CD4-positive, alpha-beta T cell treated with Interleukin-6 at 100 ng/mL for 8 hours (primary cell): ENCODE results near the gene EFCAB14.
"Not testable (repeated sequence)": the region's sequence is repeated elsewhere in the genome, so short reads cannot be mapped to it uniquely, and the experiment has no call there.

Experiments
- DNase-seq: peaks from one replicate; pipeline ENCODE4 v3.0.0-alpha.2; 2020; ENCODE audit warnings: mixed read lengths, low spot score

The EFCAB14 gene

DNA sequence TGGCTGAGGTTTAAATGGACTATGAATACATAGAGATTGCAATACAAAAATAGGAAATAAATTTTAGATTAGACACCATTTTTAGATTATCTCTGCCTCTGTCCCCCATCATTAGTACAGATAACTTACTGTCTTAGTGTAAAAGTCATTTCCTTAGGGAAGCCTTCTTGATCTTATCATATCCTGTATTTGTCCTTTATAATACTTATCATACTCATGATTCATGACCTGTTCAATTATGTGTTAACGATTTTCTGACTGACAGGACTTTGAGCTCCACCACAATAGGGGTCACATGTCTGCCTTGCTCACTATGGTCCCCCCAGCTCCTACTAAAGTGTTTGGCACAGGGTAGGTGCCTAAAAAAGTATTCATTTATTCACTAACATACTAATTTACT, 32.7 kb downstream of the EFCAB14 start:
- no peak for DNase-seq

DNA sequence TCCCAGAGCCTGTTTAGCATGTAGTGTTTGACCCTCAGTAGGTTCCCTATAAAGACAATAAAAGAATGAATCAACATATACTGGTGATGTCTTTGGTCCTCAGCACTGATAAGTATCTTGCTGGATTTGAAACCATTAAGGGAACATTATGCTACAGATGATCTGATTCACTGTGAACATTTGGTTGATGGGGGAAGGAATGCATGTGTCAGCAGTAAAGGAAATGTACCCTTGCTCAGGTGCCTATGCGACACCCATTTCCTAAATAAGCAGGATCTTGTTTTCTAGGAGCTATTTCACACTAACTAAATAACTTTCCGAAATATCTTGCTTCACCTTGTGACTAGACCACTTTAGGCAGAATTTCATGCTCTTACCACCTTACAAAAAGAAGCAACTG, 34.2 kb downstream of the EFCAB14 start:
- DNase-seq = no peak

GRCh38 chr1:46682064-46682463, 36.9 kb downstream of the EFCAB14 start:
- no peak for DNase-seq

DNA sequence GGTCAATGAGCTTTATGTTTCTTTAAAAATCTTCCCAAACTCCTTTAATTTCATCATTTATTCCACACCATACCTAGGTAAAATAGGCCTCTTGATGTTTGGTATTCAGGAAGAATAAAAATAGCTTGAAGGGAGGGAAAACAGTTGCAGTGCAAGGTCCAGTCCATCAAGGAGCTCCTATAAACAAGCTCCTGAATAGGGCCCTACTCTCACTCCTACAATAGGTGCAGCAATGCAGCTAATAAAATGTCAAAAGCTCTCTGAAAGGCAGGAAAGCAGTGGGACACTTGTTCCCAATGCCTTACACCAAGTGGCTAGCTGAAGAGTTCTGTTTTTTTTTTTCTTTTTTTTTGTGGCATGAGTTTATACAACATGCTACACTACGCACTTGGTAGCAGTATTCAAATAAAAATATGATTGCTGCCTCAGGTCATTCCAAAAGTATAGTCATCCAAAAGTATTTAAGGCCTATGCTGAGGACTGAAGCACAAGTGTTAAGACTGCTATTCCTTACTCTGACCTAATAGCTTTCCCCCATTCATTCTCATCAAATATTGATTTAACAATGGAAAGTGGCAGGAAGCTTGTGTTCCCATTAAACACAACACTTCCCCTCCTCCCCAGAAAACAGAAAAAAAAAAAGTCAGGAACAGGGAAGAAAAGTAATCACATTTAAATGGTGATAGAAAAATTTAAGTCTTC, 37.4 kb downstream of the EFCAB14 start:
- no peak for DNase-seq

DNA sequence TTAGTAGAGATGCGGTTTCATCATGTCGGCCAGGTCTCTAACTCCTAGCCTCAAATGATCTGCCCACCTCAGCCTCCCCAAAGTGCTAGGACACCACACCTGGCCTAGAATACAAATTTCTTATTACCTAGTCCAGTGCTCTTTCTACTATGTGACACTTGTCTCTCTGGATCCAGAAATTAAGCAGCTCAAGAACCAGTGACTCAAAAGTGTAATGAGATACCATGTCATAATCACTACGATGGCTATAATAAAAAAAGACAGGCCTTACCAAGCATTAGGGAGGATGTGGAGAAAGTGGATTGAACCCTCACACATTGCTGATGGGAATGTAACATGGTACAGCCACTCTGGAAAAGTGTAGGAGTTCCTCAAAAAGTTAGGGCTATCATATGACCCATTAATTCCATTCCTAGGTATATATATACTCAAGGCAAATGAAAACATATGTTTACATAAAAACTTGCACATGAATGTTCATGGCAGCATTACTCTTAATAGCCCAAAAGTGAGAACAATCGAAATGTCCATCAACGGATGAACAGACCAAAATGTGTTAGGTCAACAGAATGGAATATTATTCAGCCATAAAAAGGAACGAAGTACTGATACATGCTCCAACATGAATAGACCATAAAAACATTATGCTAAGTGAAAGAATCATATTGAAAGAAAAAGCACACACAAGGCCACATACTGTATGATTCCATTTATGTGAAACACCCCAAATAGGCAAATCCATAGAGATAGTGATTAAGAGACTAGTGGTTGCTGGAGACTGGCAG, 38.9 kb downstream of the EFCAB14 start:
- no peak for DNase-seq

DNA sequence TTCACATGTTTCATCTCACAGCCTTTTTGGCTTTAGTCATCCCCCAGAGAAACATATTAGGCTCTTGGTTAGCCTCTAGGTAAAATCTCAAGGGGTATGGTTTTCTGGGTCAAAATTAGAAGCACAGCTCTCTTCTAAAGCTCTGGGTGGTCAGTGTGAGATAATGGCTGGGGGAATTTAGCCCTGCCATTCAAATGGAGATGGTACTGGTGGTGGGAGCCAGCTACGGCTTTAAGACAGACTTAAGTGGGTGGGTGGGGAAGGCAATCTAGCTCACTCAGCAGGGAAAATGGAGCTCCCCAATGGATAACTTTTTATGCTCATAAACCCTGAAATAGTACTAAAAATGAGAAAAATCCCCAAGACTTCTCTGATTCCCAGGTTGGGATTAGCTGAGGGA, 41.6 kb downstream of the EFCAB14 start:
- DNase-seq = no peak

GRCh38 chr1:46676531-46676930, 42.4 kb downstream of the EFCAB14 start:
- no peak for DNase-seq

- peak; percentile 20 for DNase-seq
Observed at GRCh38 chr1:46675549-46676314, 43.2 kb downstream of the EFCAB14 start.

DNA sequence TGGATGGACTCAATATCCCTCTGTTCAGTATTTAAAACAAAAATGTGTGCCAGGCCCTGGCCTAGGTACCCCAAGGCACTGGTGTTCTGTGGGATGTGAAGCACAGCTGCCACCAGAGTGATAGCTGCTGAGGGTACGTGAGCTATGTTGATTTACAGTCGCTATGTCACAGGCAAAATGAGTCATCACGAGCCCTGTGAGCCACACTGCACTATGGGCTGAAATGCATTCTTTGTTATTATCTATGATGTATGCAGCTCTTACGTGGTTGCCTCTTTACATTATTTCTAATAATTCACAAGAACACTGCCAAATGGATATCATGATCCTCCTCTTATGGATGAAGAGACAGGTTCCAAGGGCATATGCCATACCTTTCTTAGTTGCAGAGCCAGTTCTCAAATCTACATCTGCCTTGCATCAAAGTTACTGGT, 45.1 kb downstream of the EFCAB14 start:
- no peak for DNase-seq

- no peak for DNase-seq
Observed at GRCh38 chr1:46672696-46673095, 46.2 kb downstream of the EFCAB14 start.

DNA sequence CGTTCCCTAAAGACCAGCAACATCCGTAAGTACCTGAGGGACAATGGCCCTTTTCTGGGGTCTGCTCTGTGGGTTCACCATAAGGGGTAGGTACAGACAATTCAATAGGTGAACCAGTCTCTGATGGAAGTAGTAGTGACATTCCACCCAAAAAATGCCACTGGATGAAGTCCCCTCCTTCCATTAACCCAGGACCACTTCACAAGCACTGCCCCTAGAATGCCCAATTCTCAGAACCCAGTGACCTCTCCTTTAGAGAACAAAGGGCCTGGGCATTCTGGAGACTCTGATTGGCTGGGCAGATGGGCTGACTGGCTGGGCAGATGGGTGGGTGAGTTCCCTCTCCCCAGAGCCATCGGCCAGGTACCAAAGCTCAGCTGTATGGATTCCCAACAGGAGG, 47.4 kb downstream of the EFCAB14 start, which contains the start of gene TEX38:
Gene TEX38 (plus strand): TSS at position 301 of the 400 bp plus-strand sequence. CDS start 81 bp downstream, at position 382.
- DNase-seq = no peak

- no peak for DNase-seq
Observed at GRCh38 chr1:46670134-46670533, 48.8 kb downstream of the EFCAB14 start.

GRCh38 chr1:46667782-46668760, 50.8 kb downstream of the EFCAB14 start, which contains the start of gene ATPAF1:
ATPAF1 (minus strand) TSS chr1:46668364; CDS start chr1:46668322, 42 bp downstream.
- peak; percentile 54 for DNase-seq

DNA sequence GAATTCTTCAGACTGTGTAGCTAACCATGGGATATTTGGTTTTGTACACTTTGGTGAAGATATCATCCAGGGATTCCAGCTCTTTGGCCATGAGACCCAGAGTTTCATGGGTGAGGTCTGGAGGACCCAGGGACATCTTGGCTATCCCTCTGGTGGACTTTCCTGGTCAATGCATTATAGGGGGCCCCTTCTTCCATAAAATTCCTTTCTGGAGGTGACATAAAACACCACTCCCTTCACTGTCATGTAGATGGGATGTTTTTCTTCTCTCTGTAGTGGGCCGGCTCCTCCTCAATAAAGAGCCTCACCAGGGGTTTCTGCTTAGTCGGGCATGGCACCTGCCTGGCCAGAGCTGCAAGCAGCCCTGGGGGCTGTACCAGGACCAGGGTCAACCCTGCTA, 52.9 kb downstream of the EFCAB14 start:
- no peak for DNase-seq

DNA sequence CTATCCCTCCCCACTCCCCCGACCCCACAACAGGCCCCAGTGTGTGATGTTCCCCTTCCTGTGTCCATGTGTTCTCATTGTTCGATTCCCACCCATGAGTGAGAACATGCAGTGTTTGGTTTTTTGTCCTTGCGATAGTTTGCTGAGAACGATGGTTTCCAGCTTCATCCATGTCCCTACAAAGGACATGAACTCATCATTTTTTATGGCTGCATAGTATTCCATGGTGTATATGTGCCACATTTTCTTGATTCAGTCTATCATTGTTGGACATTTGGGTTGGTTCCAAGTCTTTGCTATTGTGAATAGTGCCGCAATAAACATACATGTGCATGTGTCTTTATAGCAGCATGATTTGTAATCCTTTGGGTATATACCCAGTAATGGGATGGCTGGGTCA, 56.0 kb downstream of the EFCAB14 start:
- DNase-seq = not testable (repeated sequence)

DNA sequence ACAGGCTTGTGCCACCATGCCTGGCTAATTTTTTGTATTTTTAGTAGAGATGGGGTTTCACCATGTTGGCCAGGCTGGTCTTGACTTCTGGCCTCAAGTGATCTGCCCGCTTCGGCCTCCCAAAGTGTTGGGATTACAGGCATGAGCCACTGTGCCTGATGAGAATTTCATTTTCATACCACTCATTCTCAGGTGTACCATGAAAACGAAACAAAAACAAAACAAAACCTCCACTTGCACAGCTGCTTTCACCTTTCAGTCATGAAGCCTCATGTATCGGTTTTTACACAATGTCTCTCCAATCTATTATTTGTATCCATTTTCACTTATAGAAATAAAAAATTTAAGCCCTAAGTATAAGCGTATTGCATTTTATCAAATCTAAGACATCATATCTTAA, 58.8 kb downstream of the EFCAB14 start:
- DNase-seq = not testable (repeated sequence)

GRCh38 chr1:46659307-46659870, 59.5 kb downstream of the EFCAB14 start:
- no peak for DNase-seq

- no peak for DNase-seq
Observed at GRCh38 chr1:46657775-46658174, 61.1 kb downstream of the EFCAB14 start.

DNA sequence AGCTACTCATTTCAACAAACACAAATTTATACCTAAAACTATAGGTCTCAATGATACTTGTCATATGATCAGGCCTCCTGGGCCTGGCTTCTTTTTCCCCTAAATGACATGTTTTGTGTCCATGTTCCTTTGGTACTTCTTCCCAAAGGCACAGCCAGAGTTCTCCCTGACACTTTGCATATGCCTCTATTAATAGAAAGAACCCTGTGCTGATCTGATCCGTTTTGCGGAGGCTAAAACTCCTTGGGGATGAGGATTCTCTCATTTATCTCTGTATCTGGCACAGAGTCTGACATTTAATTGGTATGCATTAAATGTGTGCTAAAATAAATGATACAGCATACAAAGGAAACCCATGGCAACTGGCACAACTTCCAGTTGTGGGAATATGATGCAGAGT, 62.3 kb downstream of the EFCAB14 start:
- DNase-seq = no peak

GRCh38 chr1:46655848-46656247, 63.1 kb downstream of the EFCAB14 start:
- no peak for DNase-seq

DNA sequence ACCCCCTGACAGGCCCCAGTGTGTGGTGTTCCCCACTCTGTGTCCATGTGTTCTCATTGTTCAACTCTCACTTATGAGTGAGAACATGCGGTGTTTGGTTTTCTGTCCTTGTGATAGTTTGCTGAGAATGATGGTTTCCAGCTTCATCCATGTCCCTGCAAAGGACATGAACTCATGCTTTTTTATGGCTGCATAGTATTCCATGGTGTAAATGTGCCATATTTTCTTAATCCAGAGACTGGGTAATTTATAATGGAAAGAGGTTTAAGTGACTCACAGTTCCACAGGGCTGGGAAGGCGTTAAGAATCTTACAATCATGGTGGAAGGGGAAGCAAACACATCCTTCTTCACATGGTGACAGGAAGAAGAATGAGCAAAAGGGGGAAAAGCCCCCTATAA, 64.2 kb downstream of the EFCAB14 start:
- DNase-seq = not testable (repeated sequence)
